ENCODE data around the gene NEURL2. TPM values are rescaled to one million over a fixed set of nuclear protein-coding genes. Genes with fewer than 3 reads are reported as not detected.

Gene NEURL2
- total RNA-seq, 1 experiment from 2014 or later = 2.3 TPM

DNA sequence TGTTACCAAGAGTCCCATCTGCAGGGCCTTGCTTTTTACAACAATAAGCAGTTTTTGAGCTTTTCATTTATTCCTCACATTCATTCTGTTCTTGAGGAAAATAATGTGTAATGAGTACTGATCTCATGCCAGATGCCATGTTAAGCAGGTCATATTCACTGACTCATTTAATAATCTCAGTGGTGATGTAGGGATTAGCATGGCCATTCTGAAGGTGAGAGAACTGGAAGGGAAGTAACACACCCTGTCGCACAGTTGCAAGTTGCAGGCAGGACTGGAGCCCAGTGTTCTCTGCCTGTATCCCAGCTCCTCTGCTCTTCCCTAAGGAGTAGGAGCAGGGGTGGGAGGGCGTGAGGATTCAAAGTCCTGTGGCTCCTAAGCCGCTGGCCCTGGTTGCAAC lies 49.0 kb upstream of the NEURL2 start:
- no peak overlapping the region for H3K9ac ChIP-seq (ENCODE audit: low read length)

DNA sequence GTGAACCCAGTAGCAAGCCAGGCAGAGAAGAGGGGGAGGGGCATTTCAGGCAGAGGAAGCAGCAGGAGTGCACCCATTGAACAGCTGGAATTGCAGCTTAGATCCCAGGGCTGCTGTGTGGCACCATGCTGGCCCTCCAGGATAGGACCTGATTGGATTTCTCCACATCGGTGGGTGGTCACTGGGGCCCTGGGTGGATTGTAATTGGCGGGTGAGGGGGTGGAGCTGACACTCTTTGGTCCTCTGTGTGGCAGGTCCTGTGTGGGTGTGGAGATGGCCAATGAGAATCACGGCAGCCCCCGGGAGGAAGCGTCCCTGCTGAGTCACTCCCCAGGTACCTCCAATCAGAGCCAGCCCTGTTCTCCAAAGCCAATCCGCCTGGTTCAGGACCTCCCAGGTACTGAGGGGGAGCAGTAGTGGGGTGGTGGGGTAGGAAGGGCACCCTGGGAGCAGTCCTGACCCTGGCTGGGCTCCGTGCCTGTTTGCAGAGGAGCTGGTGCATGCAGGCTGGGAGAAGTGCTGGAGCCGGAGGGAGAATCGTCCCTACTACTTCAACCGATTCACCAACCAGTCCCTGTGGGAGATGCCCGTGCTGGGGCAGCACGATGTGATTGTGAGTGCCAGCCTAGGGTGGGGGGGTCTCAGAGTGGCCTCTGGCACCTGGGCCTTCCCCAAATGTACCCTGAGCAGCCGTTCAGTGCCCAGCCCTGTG lies 47.9 kb upstream of the NEURL2 start:
- BruUV-seq (replicated peaks) = no TSS peak
- ATAC-seq (no peak), DNase-seq (no peak)
- Histone ChIP-seq H3K4me2 (ENCODE audit: low read length) (no peak overlapping the region), H3K36me3 (ENCODE audit: low read depth, low read length) (peaks cover 50% of the 10 kb centered on the region), H3K79me2 (ENCODE audit: low read length) (peaks cover 28% of the 10 kb centered on the region), H3K9ac (ENCODE audit: low read length) (no peak overlapping the region), H4K20me1 (ENCODE audit: low read length) (no peaks in the 10 kb centered on the region), H3K9me3 (ENCODE audit: low read length) (no peaks in the 10 kb centered on the region), H3F3A (ENCODE audit: low read length, unreplicated experiment) (no peaks in the 10 kb centered on the region), H3K9me2 (replicated peaks; ENCODE audit: low read length) (no peaks in the 10 kb centered on the region), H3K4me1 (ENCODE audit: insufficient read depth, low read length) (peaks cover 7% of the 10 kb centered on the region; the same call in 1 of the 2 replicates), H3K27me3 (ENCODE audit: low read length) (no peaks in the 10 kb centered on the region), H3K27ac (ENCODE audit: low read length) (no peak overlapping the region), H3K4me3 (ENCODE audit: low read length) (no peak overlapping the region), H2AFZ (ENCODE audit: low read length) (no peak overlapping the region)
- POLR2A ChIA-PET (ENCODE audit: unreplicated experiment) = no interaction called here
- intact Hi-C loops (cut with micrococcal nuclease) = loop anchor here (10.0 kb wide), 2 partner anchors 124 to 524 kb away; partner anchors contain the start of genes PIGT and UBE2C
- TF ChIP-seq, protein P1, sequence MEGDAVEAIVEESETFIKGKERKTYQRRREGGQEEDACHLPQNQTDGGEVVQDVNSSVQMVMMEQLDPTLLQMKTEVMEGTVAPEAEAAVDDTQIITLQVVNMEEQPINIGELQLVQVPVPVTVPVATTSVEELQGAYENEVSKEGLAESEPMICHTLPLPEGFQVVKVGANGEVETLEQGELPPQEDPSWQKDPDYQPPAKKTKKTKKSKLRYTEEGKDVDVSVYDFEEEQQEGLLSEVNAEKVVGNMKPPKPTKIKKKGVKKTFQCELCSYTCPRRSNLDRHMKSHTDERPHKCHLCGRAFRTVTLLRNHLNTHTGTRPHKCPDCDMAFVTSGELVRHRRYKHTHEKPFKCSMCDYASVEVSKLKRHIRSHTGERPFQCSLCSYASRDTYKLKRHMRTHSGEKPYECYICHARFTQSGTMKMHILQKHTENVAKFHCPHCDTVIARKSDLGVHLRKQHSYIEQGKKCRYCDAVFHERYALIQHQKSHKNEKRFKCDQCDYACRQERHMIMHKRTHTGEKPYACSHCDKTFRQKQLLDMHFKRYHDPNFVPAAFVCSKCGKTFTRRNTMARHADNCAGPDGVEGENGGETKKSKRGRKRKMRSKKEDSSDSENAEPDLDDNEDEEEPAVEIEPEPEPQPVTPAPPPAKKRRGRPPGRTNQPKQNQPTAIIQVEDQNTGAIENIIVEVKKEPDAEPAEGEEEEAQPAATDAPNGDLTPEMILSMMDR (conservative IDR thresholded peaks at IDR 0.05; ENCODE audit: low read depth, low read length) = no peak
- TF ChIP-seq EZH2phosphoT487 (IDR thresholded peaks at IDR 0.05; ENCODE audit: borderline replicate concordance, low read length) (no peak), EZH2 (IDR thresholded peaks at IDR 0.05; ENCODE audit: low read length, unreplicated experiment) (no peak)
- CTCF ChIA-PET = no interaction called here

More for the DNA sequence above, 49.0 kb upstream of the NEURL2 start:
- no peak overlapping the region for H2AFZ ChIP-seq (ENCODE audit: low read length)
- H3K27ac ChIP-seq (ENCODE audit: low read length) = no peak overlapping the region
- peaks cover 7% of the 10 kb centered on the region; the same call in 1 of the 2 replicates for H3K4me1 ChIP-seq (ENCODE audit: insufficient read depth, low read length)
- no TSS peak for BruUV-seq (replicated peaks)
- H3F3A ChIP-seq (ENCODE audit: low read length, unreplicated experiment) = no peaks in the 10 kb centered on the region
- H4K20me1 ChIP-seq (ENCODE audit: low read length) = no peaks in the 10 kb centered on the region
- ChIA-PET POLR2A (ENCODE audit: unreplicated experiment) (no interaction called here), CTCF (no interaction called here)
- ATAC-seq = no peak
- H3K9me2 ChIP-seq (replicated peaks; ENCODE audit: low read length) = no peaks in the 10 kb centered on the region
- H3K9me3 ChIP-seq (ENCODE audit: low read length) = no peaks in the 10 kb centered on the region
- no peaks in the 10 kb centered on the region for H3K27me3 ChIP-seq (ENCODE audit: low read length)
- H3K79me2 ChIP-seq (ENCODE audit: low read length) = peaks cover 23% of the 10 kb centered on the region
- peaks cover 58% of the 10 kb centered on the region for H3K36me3 ChIP-seq (ENCODE audit: low read depth, low read length)
- intact Hi-C loops (cut with micrococcal nuclease) = no loop called here
- no peak overlapping the region for H3K4me3 ChIP-seq (ENCODE audit: low read length)
- no peak overlapping the region for H3K4me2 ChIP-seq (ENCODE audit: low read length)
- no peak for DNase-seq
- TF ChIP-seq, protein P1 (conservative IDR thresholded peaks at IDR 0.05; ENCODE audit: low read depth, low read length) = no peak
- TF ChIP-seq EZH2 (IDR thresholded peaks at IDR 0.05; ENCODE audit: low read length, unreplicated experiment) (no peak), EZH2phosphoT487 (IDR thresholded peaks at IDR 0.05; ENCODE audit: borderline replicate concordance, low read length) (no peak)

DNA sequence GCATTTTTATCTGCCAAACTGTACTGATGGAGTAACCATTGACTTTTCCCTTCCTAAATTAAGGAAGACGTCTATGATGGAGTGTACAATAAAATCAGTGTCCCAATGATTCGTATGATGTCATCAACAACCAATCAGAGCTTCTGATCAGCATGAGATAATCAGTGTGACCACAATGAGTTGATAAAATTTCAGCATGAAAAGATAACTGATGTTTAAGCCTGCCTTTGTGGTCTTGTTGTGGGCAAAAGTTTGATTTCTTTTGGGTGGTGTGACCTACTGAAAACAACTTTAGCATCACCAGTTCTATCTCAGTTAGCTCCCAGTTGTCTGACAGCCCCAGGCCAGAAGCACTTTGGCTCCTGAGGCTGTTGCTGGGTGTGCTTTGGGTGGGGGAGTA lies 46.8 kb upstream of the NEURL2 start:
- Histone ChIP-seq H4K20me1 (ENCODE audit: low read length) (no peaks in the 10 kb centered on the region), H3K79me2 (ENCODE audit: low read length) (peaks cover 38% of the 10 kb centered on the region), H3K9me3 (ENCODE audit: low read length) (no peaks in the 10 kb centered on the region), H3K4me3 (ENCODE audit: low read length) (no peak overlapping the region), H3K27ac (ENCODE audit: low read length) (no peak overlapping the region), H3K9ac (ENCODE audit: low read length) (no peak overlapping the region), H3K9me2 (replicated peaks; ENCODE audit: low read length) (no peaks in the 10 kb centered on the region), H3K27me3 (ENCODE audit: low read length) (no peaks in the 10 kb centered on the region), H3K4me1 (ENCODE audit: insufficient read depth, low read length) (peaks cover 12% of the 10 kb centered on the region; the same call in 1 of the 2 replicates), H2AFZ (ENCODE audit: low read length) (no peak overlapping the region), H3K36me3 (ENCODE audit: low read depth, low read length) (peaks cover 40% of the 10 kb centered on the region), H3K4me2 (ENCODE audit: low read length) (no peak overlapping the region), H3F3A (ENCODE audit: low read length, unreplicated experiment) (no peaks in the 10 kb centered on the region)
- ATAC-seq = no peak
- BruUV-seq (replicated peaks) = no TSS peak
- POLR2A ChIA-PET (ENCODE audit: unreplicated experiment) = no interaction called here
- TF ChIP-seq EZH2 (IDR thresholded peaks at IDR 0.05; ENCODE audit: low read length, unreplicated experiment) (no peak), EZH2phosphoT487 (IDR thresholded peaks at IDR 0.05; ENCODE audit: borderline replicate concordance, low read length) (no peak)
- TF ChIP-seq, protein P1 (conservative IDR thresholded peaks at IDR 0.05; ENCODE audit: low read depth, low read length) = no peak
- CTCF ChIA-PET = no interaction called here
- no peak for DNase-seq
- intact Hi-C loops (cut with micrococcal nuclease) = loop anchor here (10.0 kb wide), 2 partner anchors 123 to 523 kb away; partner anchors contain the start of genes PIGT and UBE2C
